Esophagus muscularis mucosa (tissue), 3 donors: Measurements from ENCODE around the gene COQ6.

Source experiments
- POLR2A ChIP-seq: fragments of 450-650 bp; IDR thresholded peaks from one replicate; pipeline ENCODE4 v1.6.1; 2017; ENCODE audit warnings: antibody characterized with exemption, moderate library complexity, mild to moderate bottlenecking, low read depth
- POLR2AphosphoS5 ChIP-seq, 2 donors: sonication (generic); formaldehyde crosslinking; IDR thresholded peaks; one replicate each; pipeline ENCODE4 v1.6.1; 2017; ENCODE audit warnings: antibody characterized with exemption in 2 of 2
- TF ChIP-seq, protein P1 (sequence below), 3 experiments: fragments of 200-600 bp in 2 of 3; fragments of 450-650 bp in 1 of 3; sonication (generic) in 2 of 3; IDR thresholded peaks; one replicate each; pipeline ENCODE4 v1.5.1; 2017 to 2019; ENCODE audit warnings: antibody characterized with exemption in 3 of 3, mild to moderate bottlenecking in 2 of 3, moderate library complexity in 1 of 3

GRCh38 chr14:73988065-73988464 is 38.0 kb downstream of the COQ6 start:
- TF ChIP-seq, protein P1, sequence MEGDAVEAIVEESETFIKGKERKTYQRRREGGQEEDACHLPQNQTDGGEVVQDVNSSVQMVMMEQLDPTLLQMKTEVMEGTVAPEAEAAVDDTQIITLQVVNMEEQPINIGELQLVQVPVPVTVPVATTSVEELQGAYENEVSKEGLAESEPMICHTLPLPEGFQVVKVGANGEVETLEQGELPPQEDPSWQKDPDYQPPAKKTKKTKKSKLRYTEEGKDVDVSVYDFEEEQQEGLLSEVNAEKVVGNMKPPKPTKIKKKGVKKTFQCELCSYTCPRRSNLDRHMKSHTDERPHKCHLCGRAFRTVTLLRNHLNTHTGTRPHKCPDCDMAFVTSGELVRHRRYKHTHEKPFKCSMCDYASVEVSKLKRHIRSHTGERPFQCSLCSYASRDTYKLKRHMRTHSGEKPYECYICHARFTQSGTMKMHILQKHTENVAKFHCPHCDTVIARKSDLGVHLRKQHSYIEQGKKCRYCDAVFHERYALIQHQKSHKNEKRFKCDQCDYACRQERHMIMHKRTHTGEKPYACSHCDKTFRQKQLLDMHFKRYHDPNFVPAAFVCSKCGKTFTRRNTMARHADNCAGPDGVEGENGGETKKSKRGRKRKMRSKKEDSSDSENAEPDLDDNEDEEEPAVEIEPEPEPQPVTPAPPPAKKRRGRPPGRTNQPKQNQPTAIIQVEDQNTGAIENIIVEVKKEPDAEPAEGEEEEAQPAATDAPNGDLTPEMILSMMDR (IDR thresholded peaks at IDR 0.05): no peak
- TF ChIP-seq POLR2A: no peak
- TF ChIP-seq POLR2AphosphoS5 (IDR thresholded peaks at IDR 0.05): no peak
